Panc1 (cell line): ENCODE results near the gene FRY.

Experiments
- CTCF ChIP-seq: fragments of 450-650 bp; IDR thresholded peaks from 2 replicates; pipeline ENCODE4 v1.5.1; 2017; ENCODE audit warnings: mild to moderate bottlenecking
- POLR2AphosphoS5 ChIP-seq: IDR thresholded peaks from 2 replicates; pipeline ENCODE4 v1.6.1; 2012; ENCODE audit warnings: mild to moderate bottlenecking, low read depth, low read length, moderate library complexity
- REST ChIP-seq, 2 experiments: IDR thresholded peaks; 2 replicates each; pipeline ENCODE4 v1.6.1; 2011 to 2012; ENCODE audit warnings: low read depth in 2 of 2, control low read depth in 1 of 2, low read length in 1 of 2, mild to moderate bottlenecking in 1 of 2, moderate library complexity in 1 of 2; ENCODE audit not compliant: insufficient read depth in 1 of 2

GRCh38 chr13:32203736-32204135 is 172.2 kb downstream of the FRY start:
- TF ChIP-seq CTCF (no peak), REST (IDR thresholded peaks at IDR 0.05; ENCODE audit: insufficient read depth in 1 of 2, low read depth in 2 of 2, low read length in 1 of 2) (no peak), POLR2AphosphoS5 (no peak)
